HCT116 (cell line): Measurements from ENCODE around the gene TNFRSF8. TPM values are rescaled to one million over a fixed set of nuclear protein-coding genes. Genes with fewer than 3 reads are reported as not detected.
"Not testable (repeated sequence)": the region's sequence is repeated elsewhere in the genome, so short reads cannot be mapped to it uniquely, and the experiment has no call there.

Experiments used
- ATAC-seq: fragments of 200-7000 bp; cut with Tn5 transposase; 2 replicates; pipeline ENCODE4 v1.9.1; 2020; ENCODE audit warnings: mild to moderate bottlenecking, moderate library complexity
- BruUV-seq: library from RNA; stranded (reverse); fragments of 400-500 nt; replicated peaks from 2 replicates; lab custom pipeline; 2021; lab: Mats Ljungman, UMichigan
- CTCF ChIA-PET: fragments of 300-600 bp; sonication (Branson Sonifier 250); formaldehyde crosslinking; loops from one replicate; lab custom pipeline; 2021; ENCODE audit warnings: antibody characterized with exemption; lab: Charles Lee
- POLR2A ChIA-PET: fragments of 300-600, 350-600 bp; sonication (Branson Sonifier 250); formaldehyde crosslinking; loops from one replicate; lab custom pipeline; 2021; ENCODE audit warnings: antibody characterized with exemption; lab: Charles Lee
- RAD21 ChIA-PET, 2 experiments: fragments of 300-600 bp; sonication (Branson Sonifier 250); formaldehyde crosslinking; loops; one replicate each; lab custom pipeline; 2023; ENCODE audit warnings: low total read pairs in 2 of 2; ENCODE audit not compliant: uncharacterized antibody in 2 of 2, unreplicated experiment in 2 of 2, low non-redundant PET in 1 of 2; lab: Charles Lee
- DNase-seq: peaks from one replicate; pipeline ENCODE4 v3.0.0-alpha.2; 2010; ENCODE audit warnings: low read depth, low spot score
- H2AFZ ChIP-seq: fragments of 200-600 bp; shearing (Covaris generic), sonication (generic); 2 replicates; pipeline ENCODE4 v1.6.1; 2017; ENCODE audit warnings: low read depth, mixed run types, mixed read lengths, antibody characterized with exemption, low read length; ENCODE audit not compliant: poor library complexity, severe bottlenecking
- H3K27ac ChIP-seq: 2 replicates; pipeline ENCODE4 v1.5.1; 2012; ENCODE audit warnings: low read depth, low read length
- H3K27me3 ChIP-seq: fragments of 200-600 bp; sonication (generic); 2 replicates; pipeline ENCODE4 v1.6.1; 2016; ENCODE audit warnings: mixed run types, low read length, mixed read lengths; ENCODE audit not compliant: insufficient read depth
- H3K36me3 ChIP-seq, 2 experiments: fragments of 200-500 bp in 1 of 2; fragments of 200-600 bp in 1 of 2; sonication (Bioruptor generic) in 1 of 2; sonication (generic) in 1 of 2; 2 replicates each; pipeline versions ENCODE4 v1.5.1 to v1.6.1; 2014 to 2016; ENCODE audit warnings: low read length in 2 of 2, inconsistent platforms in 1 of 2, mixed read lengths in 1 of 2, mixed run types in 1 of 2; ENCODE audit not compliant: insufficient read depth in 2 of 2, control insufficient read depth in 1 of 2
- H3K4me1 ChIP-seq, 2 experiments: fragments of 200-600 bp in 1 of 2; sonication (generic) in 1 of 2; 2 replicates each; pipeline versions ENCODE4 v1.5.1 to v1.6.1; 2012 to 2017; ENCODE audit warnings: low read length in 2 of 2, inconsistent platforms in 1 of 2, mild to moderate bottlenecking in 1 of 2, mixed read lengths in 1 of 2, mixed run types in 1 of 2, moderate library complexity in 1 of 2; ENCODE audit not compliant: insufficient read depth in 2 of 2, control insufficient read depth in 1 of 2
- H3K4me2 ChIP-seq: fragments of 200-600 bp; sonication (generic); 2 replicates; pipeline ENCODE4 v1.6.1; 2017; ENCODE audit warnings: mixed run types, low read length, mixed read lengths
- H3K4me3 ChIP-seq, 2 experiments: fragments of 200-600 bp in 1 of 2; sonication (generic) in 1 of 2; replicated peaks in 1 of 2; 2 replicates each; pipeline ENCODE4 v1.5.1; 2011 to 2016; ENCODE audit warnings: low read length in 2 of 2, control low read depth in 1 of 2, low read depth in 1 of 2, mild to moderate bottlenecking in 1 of 2, mixed read lengths in 1 of 2, mixed run types in 1 of 2
- H3K79me2 ChIP-seq: fragments of 200-600 bp; sonication (generic); 2 replicates; pipeline ENCODE4 v1.6.1; 2017; ENCODE audit warnings: mild to moderate bottlenecking, mixed run types, low read length, moderate library complexity, mixed read lengths; ENCODE audit not compliant: insufficient read depth
- H3K9ac ChIP-seq: fragments of 200-600 bp; sonication (generic); 2 replicates; pipeline ENCODE4 v1.6.1; 2016; ENCODE audit warnings: low read length, mixed read lengths
- H3K9me2 ChIP-seq: fragments of 200-600 bp; sonication (generic), shearing (Covaris generic); 2 replicates; pipeline ENCODE4 v1.6.1; 2017; ENCODE audit warnings: mixed run types, mild to moderate bottlenecking, moderate library complexity; ENCODE audit not compliant: insufficient read depth
- H3K9me3 ChIP-seq, 2 experiments: fragments of 200-500 bp in 1 of 2; fragments of 200-600 bp in 1 of 2; sonication (Bioruptor generic) in 1 of 2; sonication (generic) in 1 of 2; 2 replicates each; pipeline ENCODE4 v1.6.1; 2014 to 2017; ENCODE audit warnings: low read length in 2 of 2, mixed read lengths in 2 of 2, inconsistent platforms in 1 of 2, low read depth in 1 of 2, mild to moderate bottlenecking in 1 of 2, mixed run types in 1 of 2, moderate library complexity in 1 of 2; ENCODE audit not compliant: control insufficient read depth in 1 of 2, insufficient read depth in 1 of 2
- H4K20me1 ChIP-seq: fragments of 200-600 bp; sonication (generic), shearing (Covaris generic); 2 replicates; pipeline ENCODE4 v1.6.1; 2017; ENCODE audit warnings: mixed run types, mild to moderate bottlenecking, moderate library complexity; ENCODE audit not compliant: insufficient read depth
- CEBPB ChIP-seq: IDR thresholded peaks from 2 replicates; pipeline ENCODE4 v1.6.1; 2012; ENCODE audit warnings: low read depth
- EGR1 ChIP-seq: IDR thresholded peaks from 2 replicates; pipeline ENCODE4 v1.6.1; 2012; ENCODE audit warnings: low read depth
- JUND ChIP-seq: IDR thresholded peaks from 2 replicates; pipeline ENCODE4 v1.6.1; 2012
- POLR2A ChIP-seq: IDR thresholded peaks from 2 replicates; pipeline ENCODE4 v1.7.0; 2011; ENCODE audit warnings: borderline replicate concordance; ENCODE audit not compliant: insufficient read depth, insufficient read length; ENCODE audit errors: extremely low read depth
- SIN3A ChIP-seq: IDR thresholded peaks from 2 replicates; pipeline ENCODE4 v1.6.1; 2012; ENCODE audit warnings: low read depth
- SP1 ChIP-seq: IDR thresholded peaks from 2 replicates; pipeline ENCODE4 v1.6.1; 2012; ENCODE audit warnings: low read depth
- SRF ChIP-seq: IDR thresholded peaks from 2 replicates; pipeline ENCODE4 v1.6.1; 2012; ENCODE audit warnings: low read depth
- TCF7L2 ChIP-seq: IDR thresholded peaks from 2 replicates; pipeline ENCODE4 v1.7.0; 2011; ENCODE audit warnings: borderline replicate concordance, inconsistent platforms; ENCODE audit not compliant: insufficient read depth, insufficient read length; ENCODE audit errors: extremely low read depth
- ZFX ChIP-seq: fragments of 450-650 bp; IDR thresholded peaks from 2 replicates; pipeline ENCODE4 v1.6.1; 2017
- ZNF274 ChIP-seq: fragments of 200-500 bp; sonication (Bioruptor generic); IDR thresholded peaks from 2 replicates; pipeline ENCODE4 v1.6.1; 2014; ENCODE audit warnings: mild to moderate bottlenecking, low read depth, low read length, inconsistent platforms
- intact Hi-C: fragments of 100-400 bp; cut with micrococcal nuclease; formaldehyde crosslinking; loops from 2 replicates; pipeline ENCODE4 v1.10.0; 2022
- total RNA-seq: library from RNA; stranded (reverse); gene quantifications from one replicate; pipeline ENCODE4 v1.2.1, GENCODE V29; 2021; ENCODE audit not compliant: unreplicated experiment
- TF ChIP-seq, protein P1 (sequence below): IDR thresholded peaks from 2 replicates; pipeline ENCODE4 v1.6.1; 2012

The TNFRSF8 gene
- total RNA-seq, 1 experiment from 2014 or later = 0.17 TPM

DNA sequence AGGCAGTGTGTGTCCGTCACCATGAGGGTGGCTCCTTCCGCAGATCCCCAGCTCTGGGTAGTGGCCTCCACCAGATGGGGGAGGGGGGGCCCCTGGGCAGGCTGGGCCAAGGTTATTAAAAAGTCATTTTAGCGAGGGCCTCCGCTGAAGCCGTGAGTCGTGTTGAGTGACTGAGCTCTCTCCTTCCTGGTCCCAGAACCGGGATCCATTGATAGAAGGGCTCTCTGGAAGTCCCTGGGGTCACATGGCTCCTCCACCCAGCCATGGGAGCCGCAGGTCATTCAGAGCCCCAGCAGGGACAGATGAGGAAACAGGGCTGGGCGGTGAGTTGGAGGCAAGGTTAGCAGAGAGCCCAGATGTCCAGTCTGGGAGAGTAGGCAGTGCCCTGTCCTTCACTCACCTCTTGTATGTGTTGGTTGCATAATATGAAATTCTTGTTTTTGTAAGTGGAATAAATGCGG is 30.9 kb upstream of the TNFRSF8 start:
- BruUV-seq = no TSS peak
- intact Hi-C loops = loop anchor here (5.0 kb wide), 1 partner anchor 65 kb away; no protein-coding TSS in a partner anchor
- CTCF ChIA-PET = interaction anchor here (0.9 to 2.0 kb wide), 2 partner anchors 13 to 65 kb away, joined by 3 to 10 read pairs; partner anchors contain the start of gene MIIP

DNA sequence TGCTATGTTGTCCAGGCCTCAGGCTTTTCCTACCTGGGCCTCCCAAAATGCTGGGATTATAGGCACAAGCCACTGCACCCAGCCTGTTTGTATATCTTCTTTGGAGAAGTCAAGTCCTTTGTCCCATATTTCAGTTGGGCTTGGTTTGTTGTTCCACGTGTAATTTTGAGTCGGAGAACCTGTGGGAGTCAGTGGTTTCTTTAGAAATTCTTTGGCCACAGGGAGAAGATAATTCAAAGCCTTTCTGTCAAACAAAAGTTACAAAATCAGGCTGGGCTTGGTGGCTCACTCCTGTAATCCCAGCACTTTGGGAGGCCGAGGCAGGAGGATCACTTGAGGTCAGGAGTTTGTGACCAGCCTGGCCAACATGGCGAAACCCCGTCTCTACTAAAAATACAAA is 29.7 kb upstream of the TNFRSF8 start:
- BruUV-seq, H3K27me3 ChIP-seq, H4K20me1 ChIP-seq, H3K79me2 ChIP-seq, H3K36me3 ChIP-seq, DNase-seq, H3K4me3 ChIP-seq, H3K4me2 ChIP-seq, H3K9me3 ChIP-seq, H2AFZ ChIP-seq, H3K4me1 ChIP-seq, H3K27ac ChIP-seq, CTCF ChIA-PET, H3K9me2 ChIP-seq, RAD21 ChIA-PET, ATAC-seq, H3K9ac ChIP-seq: not testable (repeated sequence)
- intact Hi-C loops = loop anchor here (5.0 kb wide), 1 partner anchor 66 kb away; no protein-coding TSS in a partner anchor
- POLR2A ChIA-PET = interaction anchor here (0.6 to 4.6 kb wide), 3 partner anchors 15 to 124 kb away, joined by 3 to 28 read pairs (median 4); no protein-coding TSS in a partner anchor

More for the DNA sequence above, 30.9 kb upstream of the TNFRSF8 start:
- H3K4me2 ChIP-seq = no peak overlapping the region
- DNase-seq (no peak), ATAC-seq (no peak)
- H3K9ac ChIP-seq = no peak overlapping the region
- no peaks in the 10 kb centered on the region for H3K9me3 ChIP-seq
- ChIA-PET POLR2A (interaction anchor here (4.6 kb wide), 1 partner anchor 123 kb away, joined by 28 read pairs; no protein-coding TSS in a partner anchor), RAD21 (no interaction called here)
- H3K4me3 ChIP-seq = no peak overlapping the region
- H3K27me3 ChIP-seq = no peaks in the 10 kb centered on the region
- no peaks in the 10 kb centered on the region for H3K4me1 ChIP-seq
- no peaks in the 10 kb centered on the region for H4K20me1 ChIP-seq
- H3K36me3 ChIP-seq = peaks cover 3 to 6% of the 10 kb centered on the region in 2 experiments; a peak in 3 of 4 replicates
- H2AFZ ChIP-seq = no peak overlapping the region
- H3K9me2 ChIP-seq = no peaks in the 10 kb centered on the region
- no peaks in the 10 kb centered on the region for H3K79me2 ChIP-seq
- TF ChIP-seq ZNF274 = no peak
- no peak for TF ChIP-seq POLR2A
- no peak for TF ChIP-seq TCF7L2
- no peak for TF ChIP-seq EGR1
- TF ChIP-seq SIN3A = no peak
- TF ChIP-seq ZFX = no peak
- no peak for TF ChIP-seq JUND
- no peak for TF ChIP-seq SP1
- TF ChIP-seq SRF = no peak
- no peak for TF ChIP-seq CEBPB
- TF ChIP-seq, protein P1, sequence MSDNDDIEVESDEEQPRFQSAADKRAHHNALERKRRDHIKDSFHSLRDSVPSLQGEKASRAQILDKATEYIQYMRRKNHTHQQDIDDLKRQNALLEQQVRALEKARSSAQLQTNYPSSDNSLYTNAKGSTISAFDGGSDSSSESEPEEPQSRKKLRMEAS = no peak
- H3K27ac ChIP-seq = no peak overlapping the region
